Activated naive CD4-positive, alpha-beta T cell treated with anti-CD3 and anti-CD28 coated beads for 36 hours (primary cell): ENCODE results near the gene RTN4R. TPM values are rescaled to one million over a fixed set of nuclear protein-coding genes. Genes with fewer than 3 reads are reported as not detected.

ENCODE experiments used
- CTCF ChIA-PET: fragments of 350-600 bp; sonication (Branson Sonifier 250); formaldehyde crosslinking; loops from one replicate; lab custom pipeline; 2021; ENCODE audit warnings: antibody characterized with exemption; lab: Charles Lee
- DNase-seq: peaks from one replicate; pipeline ENCODE4 v3.0.0-alpha.2; 2020
- H3K27ac Mint-ChIP-seq: one replicate; pipeline ENCODE4 v1.8.0; 2021; ENCODE audit warnings: mild to moderate bottlenecking, mixed read lengths
- H3K27me3 Mint-ChIP-seq: one replicate; pipeline ENCODE4 v1.8.0; 2021; ENCODE audit warnings: low read depth, mixed read lengths
- H3K36me3 Mint-ChIP-seq: one replicate; pipeline ENCODE4 v1.8.0; 2021; ENCODE audit warnings: low read depth, mixed read lengths
- H3K4me1 Mint-ChIP-seq: one replicate; pipeline ENCODE4 v1.8.0; 2021; ENCODE audit warnings: low read depth, mixed read lengths
- H3K4me3 Mint-ChIP-seq: one replicate; pipeline ENCODE4 v1.8.0; 2021; ENCODE audit warnings: mild to moderate bottlenecking, moderate library complexity, mixed read lengths
- H3K9me3 Mint-ChIP-seq: one replicate; pipeline ENCODE4 v1.8.0; 2021; ENCODE audit warnings: mixed read lengths
- intact Hi-C: fragments of 100-400 bp; cut with micrococcal nuclease; formaldehyde crosslinking; loops from one replicate; pipeline ENCODE4 v1.15.1; 2023
- total RNA-seq, 2 experiments: library from RNA; stranded (reverse); gene quantifications; one replicate each; pipeline ENCODE4 v1.2.3, GENCODE V29; 2021

The RTN4R gene
- total RNA-seq, 2 experiments from 2014 or later, result 2.1 to 2.5 TPM

GRCh38 chr22:20203142-20203551, 65.0 kb downstream of the RTN4R start:
- Mint-ChIP-seq H3K36me3 (no peaks in the 10 kb centered on the region), H3K27ac (no peak overlapping the region), H3K4me3 (no peak overlapping the region), H3K9me3 (no peaks in the 10 kb centered on the region), H3K27me3 (no peaks in the 10 kb centered on the region), H3K4me1 (peaks cover 17% of the 10 kb centered on the region)
- no peak for DNase-seq
- intact Hi-C loops, result no loop called here
- CTCF ChIA-PET, result no interaction called here

GRCh38 chr22:20201837-20202392, 66.2 kb downstream of the RTN4R start:
- Mint-ChIP-seq H3K9me3 (no peaks in the 10 kb centered on the region), H3K4me3 (no peak overlapping the region), H3K27ac (no peak overlapping the region), H3K4me1 (peaks cover 10% of the 10 kb centered on the region), H3K36me3 (no peaks in the 10 kb centered on the region), H3K27me3 (no peaks in the 10 kb centered on the region)
- intact Hi-C loops, result no loop called here
- CTCF ChIA-PET, result no interaction called here
- no peak for DNase-seq

GRCh38 chr22:20199906-20200305, 68.2 kb downstream of the RTN4R start:
- Mint-ChIP-seq H3K27ac (no peak overlapping the region), H3K36me3 (no peaks in the 10 kb centered on the region), H3K27me3 (no peaks in the 10 kb centered on the region), H3K4me1 (no peaks in the 10 kb centered on the region), H3K4me3 (no peak overlapping the region), H3K9me3 (no peaks in the 10 kb centered on the region)
- intact Hi-C loops, result no loop called here
- no peak for DNase-seq
- CTCF ChIA-PET, result interaction anchor here (1.4 kb wide), 1 partner anchor 85 kb away, joined by 3 read pairs; no protein-coding TSS in a partner anchor

GRCh38 chr22:20199413-20199842, 68.7 kb downstream of the RTN4R start:
- Mint-ChIP-seq H3K4me1 (no peaks in the 10 kb centered on the region), H3K27ac (no peak overlapping the region), H3K27me3 (no peaks in the 10 kb centered on the region), H3K36me3 (no peaks in the 10 kb centered on the region), H3K4me3 (no peak overlapping the region), H3K9me3 (no peaks in the 10 kb centered on the region)
- intact Hi-C loops, result no loop called here
- DNase-seq, result no peak
- CTCF ChIA-PET, result interaction anchor here (0.6 to 1.4 kb wide), 2 partner anchors 86 to 291 kb away, joined by 3 read pairs; no protein-coding TSS in a partner anchor

GRCh38 chr22:20198557-20199319, 69.4 kb downstream of the RTN4R start:
- H3K27ac Mint-ChIP-seq, result no peak overlapping the region
- H3K36me3 Mint-ChIP-seq, result no peaks in the 10 kb centered on the region
- H3K9me3 Mint-ChIP-seq, result no peaks in the 10 kb centered on the region
- intact Hi-C loops, result no loop called here
- H3K27me3 Mint-ChIP-seq, result no peaks in the 10 kb centered on the region
- no peak overlapping the region for H3K4me3 Mint-ChIP-seq
- no peaks in the 10 kb centered on the region for H3K4me1 Mint-ChIP-seq
- DNase-seq, result no peak
- CTCF ChIA-PET, result interaction anchor here (0.6 to 1.2 kb wide), 2 partner anchors 257 to 291 kb away, joined by 3 read pairs; no protein-coding TSS in a partner anchor

DNA sequence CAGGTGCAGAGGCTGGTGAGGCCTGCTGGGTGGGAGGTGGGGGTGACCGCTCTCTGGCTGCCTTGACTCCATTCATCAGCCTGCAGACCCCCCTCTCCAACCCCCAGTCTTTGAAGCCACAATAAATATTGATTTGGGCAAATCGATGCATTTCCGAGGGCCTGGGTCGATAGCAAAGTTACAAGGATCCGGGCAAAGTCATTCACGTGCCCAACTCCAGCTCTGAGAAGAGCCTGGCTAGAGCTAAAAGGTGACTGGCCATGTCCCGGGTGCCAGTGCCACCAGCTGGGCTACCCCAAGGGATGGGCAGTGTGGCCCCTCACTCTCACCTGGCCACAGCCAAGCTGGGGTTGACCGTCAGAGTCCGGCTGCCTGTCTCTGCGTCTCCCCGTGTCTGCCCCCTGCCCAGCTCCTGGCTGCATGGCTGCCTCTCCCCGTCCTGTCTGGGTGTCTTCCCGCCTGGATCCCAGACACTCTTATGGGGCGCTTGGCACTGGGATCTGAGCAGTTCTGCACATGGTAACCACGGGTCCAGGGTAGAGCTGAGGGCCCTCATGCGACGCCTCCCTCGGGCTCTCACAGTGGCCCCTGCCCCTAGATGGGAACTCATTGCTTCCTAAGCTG, 70.6 kb downstream of the RTN4R start:
- Mint-ChIP-seq H3K36me3 (no peaks in the 10 kb centered on the region), H3K4me1 (no peaks in the 10 kb centered on the region), H3K27me3 (no peaks in the 10 kb centered on the region), H3K27ac (no peak overlapping the region), H3K9me3 (no peaks in the 10 kb centered on the region), H3K4me3 (no peak overlapping the region)
- no peak for DNase-seq
- CTCF ChIA-PET, result interaction anchor here (0.6 to 1.2 kb wide), 2 partner anchors 259 to 406 kb away, joined by 3 read pairs; no protein-coding TSS in a partner anchor
- intact Hi-C loops, result no loop called here

DNA sequence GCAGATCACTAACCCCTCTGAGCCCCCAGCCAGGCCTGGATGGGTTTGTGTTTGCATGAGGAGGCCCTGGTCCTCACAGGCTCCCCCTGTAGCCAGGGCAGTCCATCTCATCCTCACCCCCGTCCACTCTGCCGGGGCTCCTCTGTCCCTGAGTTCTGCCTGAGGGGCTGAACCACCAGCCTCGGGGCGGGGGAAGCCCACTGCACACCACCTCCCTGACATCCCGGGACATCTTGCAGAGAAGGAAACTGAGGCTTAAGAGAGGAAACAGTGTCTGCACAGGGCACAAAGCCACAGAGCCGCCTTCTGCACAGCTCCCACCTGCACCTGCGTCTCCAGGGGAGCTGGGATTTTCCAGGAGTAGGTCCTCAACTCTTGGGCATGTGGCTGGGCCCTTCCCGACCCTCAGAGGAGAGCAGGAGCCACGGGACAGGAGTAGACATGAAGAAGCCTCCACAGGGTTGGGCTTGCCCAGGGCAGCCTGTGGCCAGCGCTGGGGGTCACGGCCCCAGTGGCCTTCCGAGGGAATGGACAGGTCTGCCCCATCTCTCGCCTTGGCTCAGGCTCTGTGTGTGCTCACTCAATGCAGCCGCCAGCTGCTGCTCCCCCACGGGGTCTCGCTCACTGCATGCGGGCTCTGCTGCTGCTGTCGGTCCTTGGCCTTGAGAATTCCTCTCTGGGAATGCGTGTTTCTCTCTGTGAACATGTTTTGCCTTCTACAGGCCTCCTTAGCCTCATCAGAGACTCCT, 71.8 kb downstream of the RTN4R start:
- Mint-ChIP-seq H3K36me3 (no peaks in the 10 kb centered on the region), H3K4me3 (no peak overlapping the region), H3K4me1 (no peaks in the 10 kb centered on the region), H3K9me3 (no peaks in the 10 kb centered on the region), H3K27me3 (no peaks in the 10 kb centered on the region), H3K27ac (no peak overlapping the region)
- CTCF ChIA-PET, result no interaction called here
- intact Hi-C loops, result no loop called here
- DNase-seq, result no peak

DNA sequence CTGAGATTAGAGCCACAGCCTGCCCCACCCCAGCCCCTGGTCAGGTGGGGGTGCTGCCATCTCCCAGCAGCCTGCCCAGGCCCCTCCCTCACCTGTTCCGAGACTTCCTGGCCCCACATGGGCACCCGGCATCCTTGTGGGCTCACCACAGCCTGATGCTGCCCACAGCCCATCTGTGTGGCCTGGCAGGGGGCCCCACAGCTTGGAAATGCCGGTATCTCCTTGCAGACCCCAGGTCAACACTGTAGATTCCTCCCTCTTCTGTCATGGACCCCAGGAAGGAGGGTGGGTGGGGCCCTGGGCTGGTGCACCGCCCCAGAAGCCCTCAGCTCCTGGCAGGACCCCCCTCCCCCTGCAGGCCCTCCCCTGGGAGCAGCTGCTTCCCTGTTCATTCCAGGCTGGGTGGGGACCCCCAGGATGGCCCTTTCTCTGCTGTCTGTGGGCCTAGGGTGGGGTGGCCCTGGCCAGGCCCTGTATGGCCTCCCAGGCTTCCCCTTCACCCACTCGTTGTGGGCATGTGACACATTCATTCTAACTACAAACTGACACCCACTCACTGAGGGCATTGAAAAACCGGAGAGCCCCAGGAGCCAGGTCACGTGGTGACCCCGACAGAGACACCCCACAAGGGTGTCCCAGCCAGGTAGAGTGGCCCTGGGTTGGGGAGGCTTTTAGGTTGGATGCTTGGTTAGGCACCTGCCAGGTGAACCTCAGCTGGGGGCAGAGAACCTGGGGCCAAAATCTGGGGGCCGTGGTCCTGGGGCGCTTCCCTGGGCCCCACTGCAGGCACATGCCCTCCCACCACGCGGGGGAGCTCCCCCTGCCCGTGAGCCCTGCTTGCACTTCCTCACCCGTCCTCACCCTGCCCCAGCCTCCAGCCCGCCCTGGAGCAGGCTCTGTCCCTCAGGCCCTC, 73.2 kb downstream of the RTN4R start:
- Mint-ChIP-seq H3K27me3 (no peaks in the 10 kb centered on the region), H3K36me3 (no peaks in the 10 kb centered on the region), H3K27ac (no peak overlapping the region), H3K9me3 (no peaks in the 10 kb centered on the region), H3K4me1 (no peaks in the 10 kb centered on the region), H3K4me3 (no peak overlapping the region)
- CTCF ChIA-PET, result no interaction called here
- DNase-seq, result no peak
- intact Hi-C loops, result no loop called here

DNA sequence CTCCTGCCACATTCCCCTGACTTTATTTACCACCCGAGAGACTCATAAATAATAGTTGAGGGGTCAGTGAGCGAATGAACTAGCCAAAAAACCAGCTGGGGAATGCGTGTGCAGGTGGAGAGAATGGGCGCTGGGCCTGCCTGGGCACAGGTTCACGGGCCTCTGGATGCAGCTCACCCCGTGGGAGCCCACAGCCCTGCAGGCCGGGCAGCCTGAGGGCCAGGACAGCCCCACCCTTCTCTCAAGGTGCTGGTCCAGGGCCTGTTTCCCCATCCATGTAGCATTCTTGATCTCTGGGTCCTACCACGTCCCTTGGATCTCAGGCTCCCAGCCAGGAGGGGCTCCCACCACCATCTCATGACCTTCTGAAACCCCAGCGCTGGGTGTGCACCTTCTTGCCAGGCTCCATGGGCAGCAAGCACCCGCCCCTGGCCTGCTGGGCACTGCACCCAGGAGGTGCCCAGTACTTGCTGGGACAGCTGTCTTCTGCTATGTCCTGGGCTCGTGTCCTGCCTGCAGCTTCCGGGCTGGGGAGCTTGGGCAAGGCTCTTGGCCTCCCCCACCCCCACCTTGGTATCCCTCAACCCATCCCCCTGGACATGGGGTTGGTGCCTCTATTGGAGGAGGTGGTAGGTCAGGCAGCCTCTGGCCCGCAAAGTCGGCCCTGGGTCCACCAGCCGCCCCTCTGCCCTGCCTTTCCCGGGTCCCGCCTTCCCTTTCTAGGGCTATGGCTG, 74.2 kb downstream of the RTN4R start:
- Mint-ChIP-seq H3K36me3 (no peaks in the 10 kb centered on the region), H3K9me3 (no peaks in the 10 kb centered on the region), H3K4me1 (no peaks in the 10 kb centered on the region), H3K27ac (no peak overlapping the region), H3K27me3 (no peaks in the 10 kb centered on the region), H3K4me3 (no peak overlapping the region)
- no peak for DNase-seq
- CTCF ChIA-PET, result no interaction called here
- intact Hi-C loops, result no loop called here

- CTCF ChIA-PET, result no interaction called here
Observed at GRCh38 chr22:20192972-20193760, 75.0 kb downstream of the RTN4R start.

More at GRCh38 chr22:20192972-20193760, 75.0 kb downstream of the RTN4R start:
- Mint-ChIP-seq H3K27ac (no peak overlapping the region), H3K27me3 (no peaks in the 10 kb centered on the region), H3K9me3 (no peaks in the 10 kb centered on the region), H3K36me3 (no peaks in the 10 kb centered on the region), H3K4me3 (no peak overlapping the region), H3K4me1 (no peaks in the 10 kb centered on the region)
- no peak for DNase-seq
- intact Hi-C loops, result no loop called here
